OCI-LY3 (cell line): ENCODE data around the gene PCSK6.

Source experiments
- CTCF ChIP-seq: fragments of 200-600, 300-600 bp; sonication (generic); IDR thresholded peaks from 2 replicates; pipeline ENCODE4 v1.5.1; 2014; ENCODE audit warnings: antibody characterized with exemption, low read length, low read depth
- EZH2phosphoT487 ChIP-seq: fragments of 200-600 bp; shearing (Covaris generic); IDR thresholded peaks from 2 replicates; pipeline ENCODE4 v1.6.1; 2018; ENCODE audit warnings: antibody characterized with exemption, mixed run types, low read depth

GRCh38 chr15:101505610-101506337, 16.3 kb upstream of the PCSK6 start:
- TF ChIP-seq EZH2phosphoT487 (no peak), CTCF (no peak)
